WI38 (cell line): ENCODE data around the gene NR2F1.

ENCODE experiments used
- H3K4me3 ChIP-seq: 2 replicates; pipeline ENCODE4 v1.5.1; 2011; ENCODE audit warnings: low read depth, mild to moderate bottlenecking, control low read depth, low read length
- CTCF ChIP-seq: IDR thresholded peaks from 2 replicates; pipeline ENCODE4 v1.5.1; 2012; ENCODE audit warnings: low read depth, mild to moderate bottlenecking, control low read depth, low read length

NR2F1 gene

GRCh38 chr5:93642526-93642925 is 59.5 kb downstream of the NR2F1 start:
- no peak overlapping the region for H3K4me3 ChIP-seq
- no peak for TF ChIP-seq CTCF
